GM12873 (cell line): ENCODE results near the gene GLYATL3.
A peak's percentile ranks its signal among the peaks of the same experiment; 100 is the strongest.

Source experiments
- TF ChIP-seq, protein P1 (sequence below): IDR thresholded peaks from 2 replicates; pipeline ENCODE4 v1.5.1; 2012; ENCODE audit warnings: low read depth, mild to moderate bottlenecking, moderate library complexity, low read length, control low read depth; ENCODE audit not compliant: insufficient read depth; ENCODE audit errors: missing control alignments

Gene GLYATL3

DNA sequence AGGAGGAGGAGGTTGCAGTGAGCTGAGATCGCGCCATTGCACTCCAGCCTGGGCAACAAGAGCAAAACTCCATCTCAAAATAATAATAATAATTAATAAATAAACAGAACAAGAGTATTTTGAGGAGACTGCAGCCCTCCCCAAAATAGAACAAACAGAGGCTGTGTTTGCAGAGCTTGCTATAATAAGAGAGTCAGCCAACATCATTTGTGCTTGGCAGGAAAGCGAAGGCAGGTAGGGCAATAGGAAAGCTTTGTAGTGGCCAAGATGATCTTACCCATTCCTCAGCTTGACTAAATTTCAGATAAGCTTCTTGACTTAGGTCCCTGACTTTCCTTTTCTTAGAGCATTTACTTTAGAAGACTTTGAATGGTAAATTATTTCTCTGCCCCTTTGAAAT lies 57.5 kb downstream of the GLYATL3 start:
- TF ChIP-seq, protein P1, sequence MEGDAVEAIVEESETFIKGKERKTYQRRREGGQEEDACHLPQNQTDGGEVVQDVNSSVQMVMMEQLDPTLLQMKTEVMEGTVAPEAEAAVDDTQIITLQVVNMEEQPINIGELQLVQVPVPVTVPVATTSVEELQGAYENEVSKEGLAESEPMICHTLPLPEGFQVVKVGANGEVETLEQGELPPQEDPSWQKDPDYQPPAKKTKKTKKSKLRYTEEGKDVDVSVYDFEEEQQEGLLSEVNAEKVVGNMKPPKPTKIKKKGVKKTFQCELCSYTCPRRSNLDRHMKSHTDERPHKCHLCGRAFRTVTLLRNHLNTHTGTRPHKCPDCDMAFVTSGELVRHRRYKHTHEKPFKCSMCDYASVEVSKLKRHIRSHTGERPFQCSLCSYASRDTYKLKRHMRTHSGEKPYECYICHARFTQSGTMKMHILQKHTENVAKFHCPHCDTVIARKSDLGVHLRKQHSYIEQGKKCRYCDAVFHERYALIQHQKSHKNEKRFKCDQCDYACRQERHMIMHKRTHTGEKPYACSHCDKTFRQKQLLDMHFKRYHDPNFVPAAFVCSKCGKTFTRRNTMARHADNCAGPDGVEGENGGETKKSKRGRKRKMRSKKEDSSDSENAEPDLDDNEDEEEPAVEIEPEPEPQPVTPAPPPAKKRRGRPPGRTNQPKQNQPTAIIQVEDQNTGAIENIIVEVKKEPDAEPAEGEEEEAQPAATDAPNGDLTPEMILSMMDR = no peak

DNA sequence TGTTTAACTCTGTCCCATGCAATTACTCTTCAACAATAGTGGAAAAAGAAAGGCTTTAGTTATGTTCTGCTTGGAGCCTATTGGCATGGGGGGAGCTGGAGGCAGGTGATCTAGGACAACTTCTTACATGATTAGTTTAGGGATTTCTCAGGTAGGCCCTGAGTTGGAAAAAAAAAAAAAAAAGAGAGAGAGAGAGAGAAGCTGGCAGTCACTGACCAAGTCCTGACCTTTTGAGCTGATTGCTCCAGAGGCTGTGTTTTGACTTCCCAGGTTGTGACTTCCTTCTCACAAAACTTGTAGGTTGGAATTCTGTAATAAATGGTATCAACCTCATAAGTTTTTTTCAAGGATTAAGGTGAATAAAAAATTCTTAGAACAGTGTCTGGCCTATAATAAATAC lies 58.5 kb downstream of the GLYATL3 start:
- TF ChIP-seq, protein P1 = no peak

DNA sequence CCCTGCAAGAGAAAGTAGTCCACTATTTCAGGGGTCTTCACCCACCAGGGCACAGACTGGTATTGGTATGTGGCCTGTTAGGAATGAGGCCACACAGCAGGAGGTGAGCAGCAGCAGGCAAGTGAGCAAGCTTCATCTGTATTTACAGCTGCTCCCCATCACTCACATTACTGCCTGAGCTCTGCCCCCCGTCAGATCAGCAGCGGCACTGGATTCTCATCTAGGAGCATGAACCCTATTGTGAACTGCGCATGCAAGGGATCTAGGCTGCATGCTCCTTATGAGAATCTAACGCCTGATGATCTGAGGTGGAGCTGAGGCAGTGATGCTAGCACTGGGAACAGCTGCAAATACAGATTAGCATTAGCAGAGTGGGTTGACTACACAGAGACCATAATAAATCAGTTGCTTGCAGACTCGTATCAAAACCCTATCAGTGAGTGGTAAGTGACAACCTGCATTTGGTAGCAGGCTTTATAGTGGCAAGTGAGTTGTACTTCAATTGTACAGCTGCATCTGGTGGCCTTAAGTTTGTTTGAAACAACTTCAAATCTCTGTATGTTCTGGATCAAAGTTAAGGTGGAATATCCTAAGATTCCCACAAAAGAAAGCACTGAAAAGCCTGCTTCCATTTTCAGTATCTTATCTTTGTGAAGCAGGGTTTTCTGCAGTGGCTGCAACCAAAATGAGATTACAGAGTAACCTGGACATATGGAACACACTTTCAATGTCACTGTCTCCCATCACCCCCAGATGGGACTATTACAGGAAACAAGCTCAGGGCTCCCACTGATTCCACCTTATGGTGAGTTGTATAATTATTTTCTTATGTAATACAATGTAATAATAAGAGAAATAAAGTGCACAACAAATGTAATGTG lies 63.5 kb downstream of the GLYATL3 start:
- TF ChIP-seq, protein P1 = no peak

DNA sequence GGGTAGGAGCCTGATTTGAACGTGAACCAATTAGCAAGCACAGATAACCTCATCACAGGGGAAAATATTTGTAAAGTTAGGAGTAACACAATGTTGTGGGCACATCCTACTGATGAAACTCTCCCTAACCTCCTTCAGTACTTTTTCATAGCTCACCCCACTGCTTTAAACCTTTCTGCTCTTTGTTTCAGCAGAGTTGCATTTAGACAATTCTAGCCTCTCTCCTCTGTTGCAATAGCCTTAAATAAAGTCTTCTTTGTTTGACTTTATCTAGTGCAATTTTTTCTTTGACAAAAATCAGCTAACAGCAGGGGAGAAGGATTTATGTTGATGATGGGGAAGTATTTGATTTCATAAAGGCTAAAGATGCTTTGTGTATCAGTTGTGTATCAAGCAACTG lies 64.8 kb downstream of the GLYATL3 start:
- TF ChIP-seq, protein P1 = no peak

DNA sequence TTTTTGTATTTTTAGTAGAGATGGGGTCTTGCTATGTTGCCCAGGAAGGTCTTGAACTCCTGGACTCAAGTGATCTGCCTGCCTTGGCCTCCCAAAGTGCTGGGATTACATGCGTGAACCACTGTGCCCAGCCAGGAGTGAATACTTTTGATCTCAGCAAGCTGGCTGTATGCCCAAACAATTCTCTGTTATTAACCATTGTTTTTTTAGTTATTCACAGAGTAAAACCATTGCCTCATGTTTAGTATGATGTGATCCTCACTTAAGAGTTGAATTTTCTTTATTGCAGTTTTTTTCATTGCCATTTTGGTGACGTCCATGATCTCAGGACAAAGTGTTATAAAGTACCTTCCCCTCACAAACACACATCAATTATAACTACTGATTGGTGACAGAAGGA lies 65.5 kb downstream of the GLYATL3 start:
- TF ChIP-seq, protein P1 = no peak

DNA sequence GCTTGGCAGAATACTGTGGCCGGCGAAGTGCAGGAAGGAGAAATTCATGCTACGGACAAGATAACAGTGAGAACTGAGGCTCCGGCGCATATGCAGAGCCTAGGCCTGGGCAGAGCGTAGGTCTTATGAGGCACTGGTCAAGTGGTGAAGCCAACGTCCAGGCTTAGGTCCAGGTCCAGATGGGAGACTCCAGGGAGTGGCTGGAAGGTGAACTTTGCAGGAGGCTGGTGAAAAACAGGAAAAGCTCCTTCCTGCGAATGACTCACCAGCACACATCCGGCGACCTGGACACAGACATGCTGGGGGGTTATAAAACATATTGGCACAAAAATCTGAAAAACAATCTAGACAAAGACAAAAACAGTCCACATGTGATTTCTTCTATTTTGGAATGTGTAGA lies 66.1 kb downstream of the GLYATL3 start:
- TF ChIP-seq, protein P1 = no peak

DNA sequence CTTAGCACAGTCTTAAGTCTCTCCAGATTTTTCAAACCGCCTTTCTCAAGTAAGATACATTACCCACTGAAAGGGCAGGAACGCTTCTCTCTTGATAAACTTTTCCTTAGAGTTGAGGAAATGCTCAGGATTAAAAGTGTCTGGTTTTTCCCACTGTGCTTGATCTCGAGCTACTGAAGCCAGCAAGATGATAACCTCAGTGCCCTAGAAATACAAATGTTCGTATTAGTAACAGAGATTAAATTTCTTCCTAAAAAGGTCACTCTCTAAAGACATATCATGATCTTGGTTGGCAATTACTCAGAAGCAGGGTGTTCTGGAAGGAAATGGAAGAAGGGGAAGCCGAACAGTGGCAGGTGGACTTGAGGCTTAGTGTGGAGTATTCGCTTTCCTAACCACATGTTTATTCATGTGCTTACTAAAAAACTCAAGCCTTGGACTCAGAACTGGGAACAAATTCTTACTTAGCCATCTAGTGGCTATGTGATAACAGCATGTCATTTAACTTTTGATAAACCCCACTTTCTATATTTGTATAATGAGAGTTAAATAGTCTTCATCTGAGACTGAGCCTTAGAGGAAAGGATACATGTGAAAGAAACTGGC lies 70.9 kb downstream of the GLYATL3 start:
- TF ChIP-seq, protein P1 = peak; percentile 5
